SK-N-MC (cell line): ENCODE measurements around the gene KBTBD8.

Source experiments
- EZH2 ChIP-seq: fragments of 200-600 bp; sonication (generic); IDR thresholded peaks from one replicate; pipeline ENCODE4 v1.6.1; 2017; ENCODE audit warnings: antibody characterized with exemption
- FOXP2 ChIP-seq: optimal IDR thresholded peaks from 2 replicates; pipeline ENCODE3; 2011; ENCODE audit warnings: mild to moderate bottlenecking, moderate library complexity; ENCODE audit not compliant: insufficient read depth; ENCODE audit errors: extremely low read length, control extremely low read depth
- POLR2AphosphoS5 ChIP-seq: IDR thresholded peaks from 2 replicates; pipeline ENCODE4 v1.6.1; 2012; ENCODE audit warnings: mild to moderate bottlenecking, low read depth, low read length, borderline replicate concordance

- TF ChIP-seq EZH2: no peak
- no peak for TF ChIP-seq POLR2AphosphoS5
- no peak for TF ChIP-seq FOXP2
These were observed 12.7 kb upstream of the KBTBD8 start for GRCh38 chr3:66985336-66985920.
